Naive thymus-derived CD4-positive, alpha-beta T cell (primary cell): Measurements from ENCODE around the gene OTULINL. TPM values are rescaled to one million over a fixed set of nuclear protein-coding genes. Genes with fewer than 3 reads are reported as not detected.

Source experiments
- ATAC-seq: fragments of 150-1000 bp; cut with Tn5 transposase; 2 replicates; pipeline ENCODE4 v1.10.0; 2021; ENCODE audit warnings: mild to moderate bottlenecking, moderate library complexity
- CTCF ChIA-PET: fragments of 350-600 bp; sonication (Branson Sonifier 250); formaldehyde crosslinking; loops from one replicate; lab custom pipeline; 2021; ENCODE audit warnings: antibody characterized with exemption; lab: Charles Lee
- POLR2A ChIA-PET: fragments of 350-600 bp; sonication (Branson Sonifier 250); formaldehyde crosslinking; loops from one replicate; lab custom pipeline; 2021; ENCODE audit warnings: antibody characterized with exemption, inconsistent platforms; lab: Charles Lee
- DNase-seq, 9 donors: peaks; one replicate each; pipeline versions ENCODE4 v3.0.0 to v3.0.0-alpha.2; 2020 to 2022; ENCODE audit warnings: mixed read lengths in 1 of 9
- H3K27ac ChIP-seq: one replicate; pipeline ENCODE4 v1.7.0; 2013; ENCODE audit warnings: mild to moderate bottlenecking, low read depth, low read length, moderate library complexity
- H3K27me3 ChIP-seq, 2 donors: one replicate each; pipeline ENCODE4 v1.7.0; 2013; ENCODE audit warnings: low read length in 2 of 2, mild to moderate bottlenecking in 2 of 2, moderate library complexity in 2 of 2; ENCODE audit not compliant: control insufficient read depth in 2 of 2, insufficient read depth in 2 of 2
- H3K36me3 ChIP-seq, 3 experiments: 1 replicate in 2 of 3; 2 replicates in 1 of 3; pipeline ENCODE4 v1.7.0; 2013; ENCODE audit warnings: low read length in 3 of 3, mild to moderate bottlenecking in 3 of 3, moderate library complexity in 1 of 3; ENCODE audit not compliant: insufficient read depth in 3 of 3, control insufficient read depth in 2 of 3
- H3K4me1 ChIP-seq, 2 donors: one replicate each; pipeline ENCODE4 v1.7.0; 2013; ENCODE audit warnings: low read length in 2 of 2, mild to moderate bottlenecking in 2 of 2, moderate library complexity in 1 of 2; ENCODE audit not compliant: control insufficient read depth in 2 of 2, insufficient read depth in 2 of 2
- H3K4me3 ChIP-seq: 2 replicates; pipeline ENCODE4 v1.7.0; 2013; ENCODE audit warnings: mild to moderate bottlenecking, low read length
- H3K9me3 ChIP-seq, 3 experiments: 1 replicate in 2 of 3; 2 replicates in 1 of 3; pipeline ENCODE4 v1.7.0; 2013; ENCODE audit warnings: low read length in 3 of 3; ENCODE audit not compliant: control insufficient read depth in 2 of 3
- H3K27ac Mint-ChIP-seq, 9 donors: one replicate each; pipeline ENCODE4 v1.8.0; 2020 to 2022; ENCODE audit warnings: mixed read lengths in 9 of 9, mild to moderate bottlenecking in 8 of 9, moderate library complexity in 5 of 9, inconsistent platforms in 2 of 9
- H3K27me3 Mint-ChIP-seq, 5 donors: one replicate each; pipeline ENCODE4 v1.8.0; 2021 to 2022; ENCODE audit warnings: mixed read lengths in 5 of 5, mild to moderate bottlenecking in 1 of 5
- H3K36me3 Mint-ChIP-seq, 5 donors: one replicate each; pipeline ENCODE4 v1.8.0; 2020 to 2022; ENCODE audit warnings: mixed read lengths in 5 of 5, mild to moderate bottlenecking in 3 of 5, inconsistent platforms in 1 of 5
- H3K4me1 Mint-ChIP-seq, 7 donors: one replicate each; pipeline ENCODE4 v1.8.0; 2020 to 2022; ENCODE audit warnings: mixed read lengths in 7 of 7, mild to moderate bottlenecking in 3 of 7, inconsistent platforms in 1 of 7
- H3K4me3 Mint-ChIP-seq, 10 donors: one replicate each; pipeline ENCODE4 v1.8.0; 2020 to 2022; ENCODE audit warnings: mild to moderate bottlenecking in 10 of 10, mixed read lengths in 10 of 10, moderate library complexity in 6 of 10, inconsistent platforms in 2 of 10
- H3K9me3 Mint-ChIP-seq, 11 donors: one replicate each; pipeline ENCODE4 v1.8.0; 2020 to 2022; ENCODE audit warnings: mixed read lengths in 11 of 11, mild to moderate bottlenecking in 4 of 11, inconsistent platforms in 1 of 11, moderate library complexity in 1 of 11
- intact Hi-C, 2 donors: fragments of 100-400 bp; cut with micrococcal nuclease; formaldehyde crosslinking; loops; one replicate each; pipeline ENCODE4 v1.15.1; 2023
- polyA plus RNA-seq, 2 donors: library from polyadenylated mRNA; unstranded; fragments of 300-500 nt; fragmentation: Illumina TruSeq; gene quantifications; one replicate each; pipeline ENCODE4 v1.2.3, GENCODE V29; 2021
- total RNA-seq, 6 experiments: library from RNA in 5 of 6; stranded (reverse) in 5 of 6; gene quantifications; 1 replicate in 5 of 6; 2 replicates in 1 of 6; pipeline ENCODE4 v1.2.3 and lab custom pipeline; 2021 to 2026

OTULINL gene
- total and polyA plus RNA-seq, 7 experiments from 2014 or later = 25.7 to 44.7 (median 31.9) TPM

- ChIA-PET CTCF (interaction anchor here (0.9 to 2.4 kb wide), 2 partner anchors 8 to 257 kb away, joined by 3 to 14 read pairs; no protein-coding TSS in a partner anchor), POLR2A (interaction anchor here (0.6 kb wide), 1 partner anchor 245 kb away, joined by 3 read pairs; no protein-coding TSS in a partner anchor)
- Mint-ChIP-seq H3K4me3 (no peak overlapping the region), H3K4me1 (peaks cover 2 to 35% (median 16%) of the 10 kb centered on the region in 7 donors), H3K9me3 (peaks cover 0 to 3% (median 0%) of the 10 kb centered on the region in 11 donors), H3K27me3 (peaks cover 0 to 10% (median 0%) of the 10 kb centered on the region in 5 donors), H3K36me3 (peaks cover 0 to 8% (median 0%) of the 10 kb centered on the region in 5 donors), H3K27ac (no peak overlapping the region)
- no peaks in the 10 kb centered on the region for H3K9me3 ChIP-seq
- no peaks in the 10 kb centered on the region for H3K27me3 ChIP-seq
- DNase-seq (no peak), ATAC-seq (no peak)
- H3K4me3 ChIP-seq = no peak overlapping the region
- no peak overlapping the region for H3K27ac ChIP-seq
- no peaks in the 10 kb centered on the region for H3K4me1 ChIP-seq
- intact Hi-C loops = no loop called here
- H3K36me3 ChIP-seq = no peaks in the 10 kb centered on the region
Measured at GRCh38 chr5:14656898-14657297, 75.3 kb downstream of the OTULINL start.

- peaks cover 0 to 3% (median 0%) of the 10 kb centered on the region in 11 donors for H3K9me3 Mint-ChIP-seq
- ChIA-PET CTCF (interaction anchor here (0.8 kb wide), 1 partner anchor 11 kb away, joined by 4 read pairs; no protein-coding TSS in a partner anchor), POLR2A (interaction anchor here (0.6 to 0.7 kb wide), 4 partner anchors 52 to 292 kb away, joined by 3 to 7 read pairs (median 3); no protein-coding TSS in a partner anchor)
- Histone ChIP-seq H3K27me3 (no peaks in the 10 kb centered on the region), H3K4me1 (peaks cover 9 to 12% of the 10 kb centered on the region in 2 donors), H3K36me3 (no peaks in the 10 kb centered on the region), H3K4me3 (no peak overlapping the region), H3K9me3 (no peaks in the 10 kb centered on the region), H3K27ac (no peak overlapping the region)
- H3K27ac Mint-ChIP-seq = no peak overlapping the region
- no peak for DNase-seq
- peaks cover 9 to 49% (median 33%) of the 10 kb centered on the region in 7 donors for H3K4me1 Mint-ChIP-seq
- no peak for ATAC-seq
- peaks cover 0 to 19% (median 0%) of the 10 kb centered on the region in 5 donors for H3K36me3 Mint-ChIP-seq
- no peak overlapping the region for H3K4me3 Mint-ChIP-seq
- H3K27me3 Mint-ChIP-seq = no peaks in the 10 kb centered on the region
- intact Hi-C loops = loop anchor here (5.0 to 10.0 kb wide), 7 partner anchors 145 to 1955 kb away; partner anchors contain the start of genes TRIO (in 2 of the 2), RETREG1 (in 1 of the 2) and ZNF622 (in 1 of the 2)
Measured at GRCh38 chr5:14659821-14660607, 78.4 kb downstream of the OTULINL start.

- H3K27ac Mint-ChIP-seq = peak overlapping the region in 3 of 9 donors; percentile 34 to 50 (median 35)
- H3K27ac ChIP-seq = no peak overlapping the region
- no peak for DNase-seq
Measured at GRCh38 chr5:14660833-14661232, 79.2 kb downstream of the OTULINL start.

More at GRCh38 chr5:14660833-14661232, 79.2 kb downstream of the OTULINL start:
- H3K27me3 ChIP-seq = no peaks in the 10 kb centered on the region
- no peaks in the 10 kb centered on the region for H3K9me3 ChIP-seq
- Mint-ChIP-seq H3K4me3 (no peak overlapping the region), H3K27me3 (no peaks in the 10 kb centered on the region), H3K4me1 (peaks cover 11 to 43% (median 38%) of the 10 kb centered on the region in 7 donors), H3K9me3 (peaks cover 0 to 3% (median 0%) of the 10 kb centered on the region in 11 donors), H3K36me3 (peaks cover 0 to 23% (median 0%) of the 10 kb centered on the region in 5 donors)
- intact Hi-C loops = loop anchor here (5.0 to 10.0 kb wide), 7 partner anchors 144 to 1954 kb away; partner anchors contain the start of genes TRIO (in 2 of the 2), RETREG1 (in 1 of the 2) and ZNF622 (in 1 of the 2)
- ChIA-PET CTCF (no interaction called here), POLR2A (interaction anchor here (0.6 kb wide), 2 partner anchors 53 to 293 kb away, joined by 3 to 7 read pairs; no protein-coding TSS in a partner anchor)
- ATAC-seq = no peak
- no peaks in the 10 kb centered on the region for H3K36me3 ChIP-seq
- H3K4me1 ChIP-seq = peaks cover 9 to 12% of the 10 kb centered on the region in 2 donors
- no peak overlapping the region for H3K4me3 ChIP-seq

Other genes starting within 250 kb of the OTULINL start
- gene OTULIN, start 82.9 kb downstream of the OTULINL start, total RNA-seq = 10 to 100 TPM; 48.3 to 66.9 (median 58.2) TPM
- 10 to 100 TPM; 12.1 to 13.6 TPM for gene OTULIN, start 82.9 kb downstream of the OTULINL start, polyA plus RNA-seq